HG02763 (cell line): Measurements from ENCODE around the gene ICE2.
"Not testable (repeated sequence)": the region's sequence is repeated elsewhere in the genome, so short reads cannot be mapped to it uniquely, and the experiment has no call there.

Experiments used
- ATAC-seq: cut with Tn5 transposase; IDR thresholded peaks from one replicate; pipeline ENCODE4 v1.9.1; 2021; ENCODE audit warnings: mild to moderate bottlenecking, moderate library complexity; ENCODE audit not compliant: unreplicated experiment

Gene ICE2

DNA sequence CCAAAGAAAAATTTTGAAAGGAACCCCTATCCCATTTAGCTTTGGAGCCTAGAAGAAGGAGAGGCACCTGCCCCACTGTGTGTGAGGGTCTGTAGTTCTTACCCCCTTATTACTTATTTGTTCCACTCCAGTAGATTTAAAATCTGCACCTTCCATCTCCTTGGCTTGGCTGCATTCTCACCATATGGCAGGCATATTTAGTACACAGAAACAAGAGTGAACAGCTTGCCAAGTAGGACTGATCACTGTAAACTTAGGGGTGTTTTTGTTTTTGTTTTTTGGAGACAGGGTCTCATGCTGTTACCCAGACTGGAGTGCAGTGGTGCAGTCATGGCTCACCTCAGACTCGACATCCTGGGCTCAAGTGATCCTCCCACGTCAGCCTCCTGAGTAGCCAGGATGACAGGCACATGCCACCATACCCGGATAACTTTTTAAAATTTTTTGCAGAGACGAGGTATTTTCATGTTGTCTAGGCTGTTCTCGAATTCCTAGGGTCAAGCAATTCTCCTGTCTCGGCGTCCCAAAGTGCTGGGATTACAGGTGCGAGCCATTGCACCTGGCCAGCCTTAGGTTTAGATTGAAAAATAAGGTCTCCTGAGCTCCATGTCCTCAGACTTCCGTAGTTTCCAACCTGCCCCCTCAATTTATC is 67.0 kb downstream of the ICE2 start:
- no peak for ATAC-seq

- ATAC-seq = not testable (repeated sequence)
These were observed 68.6 kb downstream of the ICE2 start for GRCh38 chr15:60410350-60410749.

GRCh38 chr15:60408463-60408981 is 70.4 kb downstream of the ICE2 start:
- no peak for ATAC-seq

DNA sequence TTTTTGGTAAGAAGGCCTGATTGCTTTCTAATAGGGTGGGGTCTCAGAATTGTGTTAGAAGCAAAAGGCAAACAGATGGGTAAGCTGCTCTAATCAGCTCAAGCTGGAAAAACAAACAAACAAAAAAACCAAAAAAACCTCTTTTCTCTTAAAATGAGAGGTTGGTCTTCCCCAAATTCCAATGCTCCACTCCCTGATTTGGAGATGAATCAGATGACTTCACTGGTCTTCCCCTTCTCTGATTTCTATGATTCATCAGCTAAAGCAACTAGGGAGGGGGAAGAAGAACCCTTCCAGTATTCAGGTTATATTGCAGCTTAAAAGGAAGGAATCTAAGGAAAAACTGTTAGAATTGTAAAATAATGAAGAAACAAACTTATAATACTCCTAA is 71.5 kb downstream of the ICE2 start:
- ATAC-seq = no peak

GRCh38 chr15:60406513-60407414 is 72.2 kb downstream of the ICE2 start:
- ATAC-seq = no peak

- ATAC-seq = no peak
These were observed 73.5 kb downstream of the ICE2 start for GRCh38 chr15:60405399-60405798.

GRCh38 chr15:60404351-60404750 is 74.6 kb downstream of the ICE2 start:
- ATAC-seq = not testable (repeated sequence)

DNA sequence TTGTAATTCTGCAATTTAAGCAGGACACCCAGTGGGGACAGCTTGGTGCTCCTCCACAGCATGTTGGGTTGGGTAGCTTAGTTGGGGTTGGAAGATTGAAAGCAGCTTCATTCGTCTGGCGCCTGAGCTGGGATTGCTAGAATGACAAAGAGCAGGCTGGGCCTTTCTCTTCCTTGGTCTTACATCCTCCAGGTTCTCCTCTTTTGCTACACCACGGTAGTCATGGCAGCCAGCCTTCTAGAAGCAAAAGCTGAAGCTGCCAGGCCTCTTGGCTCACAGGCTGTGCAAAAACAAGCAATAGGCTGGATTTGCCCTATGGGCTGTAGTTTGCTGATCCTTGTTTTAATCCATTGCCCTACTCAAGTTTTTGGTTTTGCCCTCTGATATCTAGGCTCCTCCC is 78.0 kb downstream of the ICE2 start:
- ATAC-seq = no peak

GRCh38 chr15:60399931-60400330 is 79.0 kb downstream of the ICE2 start:
- ATAC-seq = no peak

GRCh38 chr15:60399246-60399915 is 79.6 kb downstream of the ICE2 start:
- ATAC-seq = no peak

GRCh38 chr15:60397772-60398445 is 81.0 kb downstream of the ICE2 start, which contains the start of gene ANXA2:
TSS of gene ANXA2 (minus strand) at chr15:60397986. CDS start at chr15:60386075, 11,911 bp downstream.
- ATAC-seq = peak; percentile 70

DNA sequence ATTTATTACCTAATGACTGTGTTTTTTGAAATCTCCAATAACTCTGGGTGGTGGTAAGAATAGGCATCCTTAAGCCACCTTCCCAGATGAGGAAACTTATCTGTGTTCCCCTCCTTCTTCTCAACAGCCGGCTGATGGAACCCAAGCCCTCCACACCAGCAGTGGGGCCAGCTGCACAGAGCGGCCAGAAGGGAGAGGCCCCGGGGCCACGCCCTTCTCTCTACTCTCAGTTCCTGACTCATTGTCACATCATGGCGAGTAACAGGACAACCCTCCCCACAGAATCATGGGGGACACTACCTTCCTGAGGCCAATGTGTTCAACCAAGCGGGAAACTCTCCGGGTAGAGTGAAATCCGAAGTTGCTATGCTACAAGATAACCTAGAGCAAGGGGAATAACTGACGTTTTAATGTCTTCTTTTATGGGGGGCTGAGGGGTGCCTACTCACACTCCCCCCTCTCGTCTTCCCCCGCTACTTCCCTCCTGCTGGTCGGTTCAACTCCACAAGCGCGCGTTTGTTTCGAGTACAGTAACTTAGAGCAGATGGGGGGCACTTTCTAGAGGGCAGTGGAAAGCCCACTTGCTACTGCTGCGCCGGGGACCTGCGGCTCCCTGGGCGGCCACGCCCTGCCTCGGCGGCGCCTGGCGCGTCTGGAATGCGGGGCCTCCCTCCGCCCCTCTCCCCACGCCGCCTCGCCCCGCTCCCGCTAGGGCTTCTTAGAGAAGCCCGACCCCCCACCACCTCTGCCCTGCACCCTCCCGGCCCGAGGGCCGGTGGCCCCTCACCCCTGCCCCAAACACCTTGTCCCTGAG is 81.8 kb downstream of the ICE2 start:
- peak; percentile 73 for ATAC-seq

GRCh38 chr15:60396560-60396957 is 82.4 kb downstream of the ICE2 start:
- ATAC-seq = no peak

DNA sequence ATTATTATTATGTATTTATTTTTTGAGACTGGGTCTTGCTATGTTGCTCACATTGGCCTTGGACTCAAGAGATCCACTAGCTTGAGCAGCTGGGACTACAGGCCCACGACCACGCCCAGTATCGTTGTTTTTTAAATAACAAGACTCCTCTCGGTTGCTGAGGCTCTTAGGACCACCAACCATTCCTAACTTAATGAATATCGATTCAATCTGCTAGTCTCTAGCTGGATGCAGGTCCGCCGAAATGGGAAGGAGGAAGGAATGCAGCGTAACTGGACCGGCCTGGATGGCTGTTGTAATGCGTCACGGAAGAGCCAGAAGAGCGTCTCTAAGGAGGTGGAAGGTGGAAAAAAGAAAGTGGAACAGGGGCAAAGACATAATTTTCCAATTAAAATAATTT is 82.8 kb downstream of the ICE2 start:
- ATAC-seq = no peak

GRCh38 chr15:60395276-60396011 is 83.5 kb downstream of the ICE2 start:
- ATAC-seq = no peak

GRCh38 chr15:60394689-60395097 is 84.2 kb downstream of the ICE2 start:
- no peak for ATAC-seq

DNA sequence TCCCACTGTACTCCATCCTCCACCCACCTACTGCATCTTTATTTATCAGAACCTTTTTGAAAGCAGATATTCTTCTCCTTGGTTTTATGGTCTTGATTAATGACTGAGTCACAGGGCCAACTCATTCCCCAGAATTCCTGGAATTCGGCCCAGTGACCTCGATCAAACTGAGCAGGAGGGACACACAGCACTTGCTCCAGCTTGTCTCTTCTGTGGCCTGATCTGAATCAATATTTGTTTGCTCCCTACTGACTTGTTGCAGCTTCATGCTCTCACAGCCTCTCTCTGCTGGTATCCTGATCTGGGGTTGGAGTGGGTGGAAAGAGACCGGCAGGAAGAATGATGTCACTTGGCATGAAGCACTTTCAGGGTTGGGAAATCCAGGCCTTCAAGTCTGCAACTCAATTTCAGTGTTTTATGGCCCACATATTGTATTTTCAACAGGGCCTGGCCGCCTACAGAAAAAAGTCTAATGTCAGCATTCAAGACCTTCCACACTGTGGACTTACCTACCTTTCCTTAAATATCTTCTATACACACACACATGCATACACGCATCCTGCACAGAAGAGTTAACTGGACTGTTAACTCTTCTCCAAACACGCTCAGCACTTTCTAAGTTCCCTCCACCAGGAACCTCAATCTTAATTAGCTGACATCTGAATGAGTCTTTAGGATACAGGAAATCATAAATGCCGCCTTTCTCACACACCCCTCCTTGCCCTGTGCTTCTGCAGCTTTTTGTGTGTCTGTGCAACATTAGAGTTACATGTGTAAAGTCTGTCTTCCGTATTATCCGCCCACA is 85.8 kb downstream of the ICE2 start:
- no peak for ATAC-seq

DNA sequence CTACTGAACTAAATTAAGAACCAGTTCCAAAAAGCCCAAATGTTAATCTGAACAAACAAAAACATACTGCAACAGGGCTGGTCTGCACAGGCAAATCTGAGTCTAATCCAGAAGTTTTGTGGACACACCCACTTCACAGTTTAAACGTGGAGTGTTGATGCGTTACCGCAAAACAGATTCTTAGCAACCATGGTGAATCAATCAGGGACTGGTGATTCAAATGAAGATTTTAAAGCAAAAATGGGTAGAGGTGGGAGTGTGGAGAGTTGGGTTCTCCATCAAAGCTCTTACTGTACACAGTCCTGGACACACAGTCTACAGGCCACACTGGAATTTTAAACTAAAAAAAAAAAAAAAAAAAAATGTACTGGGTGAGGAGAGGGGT is 86.3 kb downstream of the ICE2 start:
- ATAC-seq = no peak
